NCI-H226 (cell line): ENCODE data around the gene CCDC74A.
"Not testable (repeated sequence)": the region's sequence is repeated elsewhere in the genome, so short reads cannot be mapped to it uniquely, and the experiment has no call there.

Source experiments
- DNase-seq: peaks from one replicate; pipeline ENCODE4 v3.0.0-alpha.2; 2015

The CCDC74A gene

DNA sequence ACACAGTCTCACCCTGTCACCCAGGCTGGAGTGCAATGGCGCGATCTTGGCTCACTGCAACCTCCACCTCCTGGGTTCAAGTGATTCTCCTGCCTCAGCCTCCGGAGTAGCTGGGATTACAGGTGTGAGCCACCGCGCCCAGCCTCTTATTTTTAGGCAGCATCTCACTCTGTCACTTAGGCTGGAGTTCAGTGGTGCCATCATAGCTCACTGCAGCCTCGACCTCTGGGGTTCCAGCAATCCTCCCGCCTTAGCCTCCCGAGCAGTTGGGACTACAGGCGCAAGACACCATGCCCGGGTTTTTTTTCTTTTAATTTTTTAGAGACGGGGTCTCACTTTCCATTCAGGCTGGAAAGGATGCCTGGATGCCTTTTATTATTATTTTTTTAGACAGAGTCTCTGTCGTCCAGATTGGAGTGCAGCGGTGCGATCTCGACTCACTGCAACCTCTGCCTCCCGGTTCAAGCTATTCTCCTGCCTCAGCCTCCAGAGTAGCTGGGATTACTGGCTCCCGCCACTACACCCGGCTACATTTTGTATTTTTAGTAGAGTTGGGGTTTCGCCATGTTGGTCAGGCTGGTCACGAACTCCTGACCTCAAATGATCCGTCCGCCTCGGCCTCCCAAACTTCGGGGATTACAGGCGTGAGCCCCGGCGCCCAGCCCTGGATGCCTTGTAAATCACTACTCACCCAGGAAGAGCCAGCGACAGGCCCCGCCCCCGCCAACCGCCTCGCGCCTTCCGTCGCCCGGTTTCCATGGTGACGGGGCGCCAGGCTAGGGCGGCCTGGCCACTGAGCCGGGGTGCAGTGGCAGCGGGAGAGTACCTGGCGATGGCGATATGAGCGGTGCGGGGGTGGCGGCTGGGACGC is at the start of gene CCDC74A:
Gene CCDC74A, plus strand, starts transcription at position 758 of the 871 bp plus-strand sequence. Its CDS starts 83 bp downstream, at position 841.
- DNase-seq = peak; percentile 16

DNA sequence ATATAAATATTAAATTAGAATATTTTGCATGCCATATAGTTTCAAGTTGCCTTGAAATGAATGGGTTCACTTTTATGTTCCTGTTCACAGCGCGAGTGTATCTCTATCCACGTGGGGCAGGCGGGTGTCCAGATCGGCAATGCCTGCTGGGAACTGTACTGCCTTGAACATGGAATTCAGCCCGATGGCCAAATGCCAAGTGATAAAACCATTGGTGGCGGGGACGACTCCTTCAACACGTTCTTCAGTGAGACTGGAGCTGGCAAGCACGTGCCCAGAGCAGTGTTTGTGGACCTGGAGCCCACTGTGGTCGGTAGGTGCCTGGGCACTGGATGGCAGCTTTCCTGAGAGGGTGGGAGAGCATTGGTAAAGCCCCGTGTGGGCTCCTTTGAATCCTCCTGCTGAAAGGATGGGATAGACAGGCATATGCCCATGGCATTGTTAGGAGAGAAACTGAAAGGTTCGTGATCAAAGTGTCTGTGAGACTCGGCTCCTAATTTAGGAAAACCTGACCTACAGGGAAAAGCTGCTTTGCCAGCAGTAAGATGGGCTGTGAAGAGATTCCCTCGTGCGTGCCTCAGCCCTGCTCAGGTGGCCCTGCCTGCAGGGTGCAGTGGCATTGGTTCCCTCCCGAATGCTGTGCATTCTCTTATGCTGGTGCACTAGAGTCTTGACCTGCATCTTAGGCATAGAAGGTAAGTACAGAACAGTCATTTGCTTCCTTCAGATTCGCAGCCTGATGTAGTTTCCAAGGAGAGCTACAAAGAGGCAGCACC is 49.4 kb upstream of the CCDC74A start:
- DNase-seq = not testable (repeated sequence)

DNA sequence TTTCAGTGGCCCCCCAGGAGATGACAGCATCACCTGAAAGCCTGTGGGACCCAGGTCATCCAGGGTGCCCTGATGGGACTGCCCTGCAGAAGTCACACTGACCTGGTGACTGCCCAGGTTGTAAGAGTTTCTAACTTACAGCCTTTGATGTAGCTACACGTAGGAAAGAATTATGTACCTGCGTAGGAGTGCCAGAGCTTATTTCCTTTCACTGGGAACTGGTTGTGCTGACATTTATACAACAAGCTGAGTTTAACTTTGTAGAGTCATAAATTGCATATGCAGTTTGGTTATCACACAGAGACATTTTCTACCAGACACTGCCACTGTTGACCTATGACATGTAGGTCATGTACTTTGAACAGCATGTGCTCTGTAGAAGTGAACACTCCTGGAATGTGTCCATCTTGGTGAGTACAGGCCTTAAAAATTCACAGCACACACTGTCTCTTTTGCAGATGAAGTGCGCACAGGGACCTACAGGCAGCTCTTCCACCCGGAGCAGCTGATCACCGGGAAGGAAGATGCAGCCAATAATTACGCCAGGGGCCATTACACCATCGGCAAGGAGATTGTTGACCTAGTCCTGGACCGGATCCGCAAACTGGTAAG is 48.7 kb upstream of the CCDC74A start:
- DNase-seq = not testable (repeated sequence)

DNA sequence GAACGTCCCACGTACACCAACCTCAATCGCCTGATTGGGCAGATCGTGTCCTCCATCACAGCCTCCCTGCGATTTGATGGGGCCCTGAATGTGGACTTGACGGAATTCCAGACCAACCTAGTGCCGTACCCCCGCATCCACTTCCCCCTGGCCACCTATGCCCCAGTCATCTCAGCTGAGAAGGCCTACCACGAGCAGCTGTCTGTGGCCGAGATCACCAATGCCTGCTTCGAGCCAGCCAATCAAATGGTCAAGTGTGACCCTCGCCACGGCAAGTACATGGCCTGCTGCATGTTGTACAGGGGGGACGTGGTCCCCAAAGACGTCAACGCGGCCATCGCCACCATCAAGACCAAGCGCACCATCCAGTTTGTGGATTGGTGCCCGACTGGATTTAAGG is 47.3 kb upstream of the CCDC74A start:
- DNase-seq = not testable (repeated sequence)

DNA sequence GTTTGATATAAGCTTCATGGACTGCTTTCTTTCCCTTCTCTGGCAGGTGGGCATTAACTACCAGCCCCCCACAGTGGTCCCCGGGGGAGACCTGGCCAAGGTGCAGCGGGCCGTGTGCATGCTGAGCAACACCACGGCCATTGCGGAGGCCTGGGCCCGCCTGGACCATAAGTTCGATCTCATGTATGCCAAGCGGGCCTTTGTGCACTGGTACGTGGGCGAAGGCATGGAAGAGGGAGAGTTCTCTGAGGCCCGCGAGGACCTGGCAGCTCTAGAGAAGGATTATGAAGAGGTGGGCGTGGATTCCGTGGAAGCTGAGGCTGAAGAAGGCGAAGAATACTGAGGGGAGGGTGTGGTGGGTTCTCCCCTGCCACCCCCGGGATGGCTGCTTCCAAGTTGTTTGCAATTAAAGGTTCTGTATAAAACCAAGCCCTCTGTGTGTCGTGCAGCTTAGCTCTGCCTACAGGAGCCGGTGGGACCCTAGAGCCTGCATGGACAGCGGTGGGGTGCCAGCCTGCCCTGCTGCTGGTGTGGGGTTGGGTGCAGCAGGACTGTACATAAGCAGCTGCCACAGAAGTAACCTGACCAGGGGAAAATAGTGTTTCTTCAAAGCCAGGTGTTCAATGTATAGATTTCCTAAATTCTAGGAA is 45.1 kb upstream of the CCDC74A start:
- DNase-seq = not testable (repeated sequence)

DNA sequence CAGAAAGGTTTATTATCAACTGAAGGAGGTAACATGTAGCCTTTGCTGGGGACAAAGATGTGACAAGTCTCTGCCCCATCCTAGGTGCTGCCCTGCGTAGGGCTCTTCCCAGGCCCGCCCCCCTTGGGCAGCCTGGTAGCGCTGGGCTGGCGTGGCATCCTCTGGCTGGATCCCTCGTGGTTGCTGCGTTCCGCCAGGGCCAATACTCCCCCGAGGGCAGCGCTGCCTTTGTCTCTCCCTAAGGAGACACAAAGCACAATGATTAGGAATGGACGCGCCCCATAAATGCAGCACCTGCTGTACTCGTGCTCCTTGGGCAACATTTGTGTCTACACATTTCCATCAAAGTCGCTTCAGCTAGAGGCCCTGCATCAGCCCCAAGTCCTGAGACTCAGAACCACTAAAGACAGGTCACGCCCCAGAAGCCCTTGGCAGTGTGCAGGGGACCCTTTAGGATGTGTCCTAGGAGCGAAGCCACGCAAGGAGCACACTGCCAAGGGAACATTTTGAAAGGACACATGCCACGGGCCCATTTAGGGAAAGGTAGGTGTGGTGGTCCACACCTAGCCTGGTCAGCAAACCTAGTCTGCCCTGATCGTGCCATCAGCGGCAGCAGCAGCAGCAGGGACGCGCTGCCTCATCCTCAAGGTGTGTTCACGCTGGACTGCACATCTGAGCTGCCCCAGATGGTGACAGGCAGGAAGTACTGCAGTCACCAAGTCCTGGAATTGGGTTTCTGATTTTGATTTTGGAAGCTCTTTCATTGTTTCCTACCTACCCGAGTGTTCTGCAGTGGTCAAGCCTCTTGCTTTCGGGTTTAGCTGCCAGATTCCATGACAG is 43.5 kb upstream of the CCDC74A start:
- DNase-seq = not testable (repeated sequence)

DNA sequence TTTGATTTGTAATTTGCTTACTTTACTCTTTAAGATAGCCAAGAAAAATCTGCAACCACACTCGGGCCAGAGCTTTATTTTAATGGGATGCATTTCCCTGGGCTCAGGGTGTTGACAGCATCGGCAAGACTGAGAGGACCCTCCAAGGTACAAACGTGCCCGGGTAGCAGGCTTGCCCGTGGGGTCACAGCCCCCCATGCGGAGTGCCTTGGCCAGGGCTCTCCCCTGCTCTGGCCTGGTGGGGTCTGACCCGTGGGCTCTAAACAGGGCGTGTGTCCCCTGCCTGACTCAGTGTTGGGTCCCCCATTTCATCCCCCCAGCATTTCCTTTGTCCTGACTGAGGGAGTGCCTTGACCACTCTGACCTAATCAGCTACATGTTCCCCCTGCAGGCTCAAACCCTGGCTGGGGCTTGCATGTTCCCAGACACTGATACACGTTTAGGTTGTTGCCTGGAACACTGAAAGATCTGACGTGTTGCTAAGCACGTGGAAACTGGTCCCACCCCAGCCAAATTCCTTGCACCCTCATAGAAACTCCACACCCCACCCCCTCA is 42.7 kb upstream of the CCDC74A start:
- not testable (repeated sequence) for DNase-seq

DNA sequence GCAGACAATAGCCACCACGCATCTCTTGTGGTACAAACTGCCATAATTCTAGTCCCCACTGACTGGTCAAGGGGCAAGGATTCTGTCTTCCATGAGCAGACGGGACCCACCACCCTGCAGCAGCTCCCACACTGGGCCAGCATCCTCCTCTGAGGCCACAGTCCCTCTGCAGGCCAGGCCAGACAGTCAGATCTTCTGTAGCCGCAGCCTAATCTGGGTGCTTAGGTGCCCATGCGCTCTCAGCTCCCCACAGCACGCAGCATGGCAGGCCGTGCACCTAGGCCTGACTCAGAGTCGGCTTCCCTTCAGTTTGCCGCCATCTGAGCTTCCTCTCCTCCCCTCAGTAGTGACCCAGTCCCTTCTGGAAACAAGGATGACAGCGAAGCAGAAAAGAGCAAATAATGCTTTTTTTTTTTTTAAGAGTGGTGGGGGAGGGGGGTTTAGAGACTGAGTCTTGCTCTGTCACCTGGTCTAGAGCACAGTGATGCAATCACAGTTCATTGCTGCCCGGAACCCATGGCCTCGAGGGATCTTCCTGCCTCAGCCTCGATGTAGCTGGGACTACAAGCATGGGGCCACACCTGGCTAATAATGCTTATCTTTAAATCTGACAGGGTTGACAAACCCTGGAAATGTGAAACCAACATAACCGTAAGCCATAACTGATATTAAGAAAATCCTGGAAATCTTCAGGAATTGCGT is 41.3 kb upstream of the CCDC74A start:
- DNase-seq = not testable (repeated sequence)

DNA sequence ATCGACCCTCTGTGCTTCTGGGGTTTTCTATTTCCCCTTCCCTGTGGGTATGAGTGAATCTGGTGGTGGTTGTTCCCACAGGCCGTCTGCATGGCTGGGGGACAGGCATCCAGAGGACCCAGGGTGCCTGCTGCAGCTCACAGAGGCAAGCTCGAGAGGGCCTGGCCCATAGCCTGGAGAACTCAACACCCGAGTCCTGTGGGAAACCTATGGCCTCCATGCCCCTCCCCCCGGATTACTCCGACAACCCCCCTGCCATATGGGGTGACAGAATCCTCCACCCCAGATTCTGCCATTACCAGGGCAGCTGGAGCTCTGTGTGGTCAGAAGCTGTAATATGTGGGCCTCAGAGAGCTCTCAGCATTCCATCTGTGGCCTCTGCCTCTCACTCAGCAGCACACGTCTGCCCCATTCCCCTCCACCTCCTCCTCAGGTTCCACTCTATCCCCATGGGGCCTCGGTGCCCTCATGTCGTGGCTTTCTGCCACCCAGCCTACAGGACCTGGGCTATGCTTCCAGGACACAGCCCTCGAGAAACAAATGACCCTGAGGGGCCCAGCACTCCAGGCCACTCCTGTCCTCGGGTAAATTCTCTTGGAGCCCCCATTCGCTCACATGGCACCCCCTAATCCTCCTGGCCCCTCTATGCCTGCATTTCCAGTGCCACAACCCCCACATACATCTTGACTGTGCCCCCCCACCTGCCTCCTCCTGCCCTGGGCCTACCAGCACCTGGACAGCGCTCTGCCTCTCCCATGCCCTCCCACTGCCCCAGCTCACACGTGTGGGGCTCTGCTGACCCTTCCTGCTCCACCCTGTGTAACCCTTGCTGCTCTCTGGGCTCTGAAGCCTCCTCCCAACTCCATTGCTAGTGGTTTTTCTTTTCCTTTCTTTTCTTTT is 39.1 kb upstream of the CCDC74A start:
- no peak for DNase-seq

DNA sequence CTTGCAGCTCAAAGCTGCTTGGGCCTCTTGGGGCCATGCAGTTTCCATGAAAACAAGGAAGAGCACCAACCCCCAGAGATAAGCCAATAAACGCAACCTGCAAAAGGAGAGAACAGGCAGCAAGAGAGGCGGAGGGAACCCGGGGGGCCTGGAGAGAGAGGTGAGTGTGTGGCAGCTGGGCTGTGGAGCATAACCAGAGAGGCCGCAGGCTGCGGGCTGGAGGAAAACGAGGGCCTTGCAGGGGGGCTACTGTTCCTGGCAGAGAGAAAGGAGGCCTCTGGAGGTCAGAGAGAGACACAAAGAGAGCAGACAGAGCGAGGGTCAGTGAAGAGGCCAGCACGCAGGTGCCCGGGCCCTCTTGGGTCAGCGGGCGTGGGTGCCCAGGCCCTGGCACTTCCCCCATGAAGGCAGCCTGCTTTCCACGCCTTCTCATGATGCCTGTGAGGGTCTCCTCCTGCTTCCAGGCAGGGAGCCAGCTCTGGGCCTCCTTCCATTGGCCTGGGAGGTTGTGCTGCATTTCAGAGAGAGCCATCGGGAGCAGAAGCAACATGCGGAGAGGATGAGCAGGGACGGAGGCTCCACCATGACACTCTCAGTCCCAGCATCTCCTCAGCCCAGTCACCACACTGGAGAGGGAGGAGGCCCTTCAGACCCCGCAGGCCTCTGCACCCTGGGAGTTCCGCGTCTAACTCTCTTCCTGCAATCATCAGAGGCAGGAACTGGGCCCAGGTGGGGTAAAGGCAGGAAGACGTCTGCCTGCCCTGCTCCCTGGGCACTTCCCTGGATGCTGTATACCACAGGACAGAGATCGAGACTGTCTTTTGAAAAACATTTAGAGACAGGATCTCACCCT is 36.8 kb upstream of the CCDC74A start:
- not testable (repeated sequence) for DNase-seq

DNA sequence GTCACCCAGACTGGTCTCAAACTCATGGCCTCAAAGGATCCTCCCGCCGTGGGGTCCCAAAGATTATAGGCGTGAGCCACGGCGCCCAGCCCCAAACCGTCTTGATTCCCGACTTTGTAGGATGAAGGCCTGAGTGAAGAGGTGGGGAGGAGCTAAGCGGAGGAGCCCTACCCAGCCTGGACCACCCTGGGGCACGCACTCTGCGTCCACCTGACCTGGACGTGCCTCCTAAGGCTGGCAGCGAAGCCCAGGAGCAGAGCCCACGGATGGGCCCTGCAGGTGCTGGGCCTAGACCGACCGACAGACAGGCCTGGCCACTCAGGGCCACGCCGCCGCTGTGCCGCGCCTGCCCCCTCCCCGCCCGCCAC is 36.2 kb upstream of the CCDC74A start:
- DNase-seq = not testable (repeated sequence)

DNA sequence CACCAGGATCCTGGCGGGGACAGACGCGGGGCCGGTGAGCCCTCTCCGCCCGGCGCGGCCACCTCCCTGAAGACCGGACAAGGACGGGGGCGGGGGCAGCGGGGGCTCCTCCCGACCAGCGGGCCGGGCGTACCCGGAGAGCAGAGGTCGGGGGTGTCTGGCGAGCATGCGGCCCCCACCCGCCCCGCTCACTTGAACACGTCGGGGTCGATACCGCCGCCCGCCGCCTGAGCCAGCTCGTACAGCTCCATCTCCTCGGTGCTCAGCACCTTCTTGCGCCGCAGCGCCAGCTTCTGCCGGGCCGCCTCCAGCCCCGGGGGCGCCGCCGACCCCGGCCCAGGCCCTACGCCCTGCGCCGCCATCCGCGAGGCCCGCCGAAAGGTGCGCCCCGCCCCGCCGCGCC is 35.7 kb upstream of the CCDC74A start, which contains the start of gene MZT2A:
Gene MZT2A, minus strand, starts transcription at position 383 of the 403 bp plus-strand sequence. Its CDS starts 21 bp downstream, at position 362.
- DNase-seq = not testable (repeated sequence)

DNA sequence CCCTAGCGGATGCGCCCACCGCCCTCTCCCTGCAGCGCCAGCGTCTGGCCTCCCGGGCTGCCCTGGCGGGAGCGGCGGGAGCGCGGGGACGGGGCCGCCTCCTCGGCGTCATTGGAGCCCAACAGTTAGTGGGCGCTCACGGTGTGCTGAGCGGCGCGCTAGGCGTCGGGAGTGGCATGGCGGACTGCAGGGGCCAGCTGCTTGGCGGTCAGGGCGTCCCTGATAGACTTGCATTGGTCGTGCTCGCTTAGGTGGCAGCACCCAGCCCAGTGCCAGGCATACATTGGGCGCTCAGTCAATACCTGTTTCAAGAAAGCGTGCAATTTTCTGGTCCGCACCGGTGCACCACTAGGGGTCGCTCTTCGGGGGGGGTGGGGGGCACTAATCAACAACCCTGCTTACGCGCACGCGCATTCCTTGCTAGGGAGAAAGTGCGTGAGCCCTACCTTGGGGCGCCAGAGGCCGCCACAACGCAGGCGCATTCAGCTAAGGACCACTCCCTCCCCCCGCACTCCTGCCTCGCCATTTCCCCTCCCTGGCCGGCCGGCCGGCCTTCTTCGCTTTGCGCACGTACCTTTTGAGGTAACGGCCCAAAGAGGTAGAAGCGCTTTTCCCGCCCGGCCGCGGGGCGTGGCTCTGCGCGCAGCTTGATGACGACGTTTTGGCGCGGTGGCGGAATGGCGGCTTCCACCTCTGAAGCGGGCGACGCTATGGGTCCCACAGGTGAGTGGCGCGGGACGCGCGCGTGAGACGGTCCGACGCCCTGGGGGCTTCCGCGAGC is 35.1 kb upstream of the CCDC74A start:
- DNase-seq = peak; percentile 98

DNA sequence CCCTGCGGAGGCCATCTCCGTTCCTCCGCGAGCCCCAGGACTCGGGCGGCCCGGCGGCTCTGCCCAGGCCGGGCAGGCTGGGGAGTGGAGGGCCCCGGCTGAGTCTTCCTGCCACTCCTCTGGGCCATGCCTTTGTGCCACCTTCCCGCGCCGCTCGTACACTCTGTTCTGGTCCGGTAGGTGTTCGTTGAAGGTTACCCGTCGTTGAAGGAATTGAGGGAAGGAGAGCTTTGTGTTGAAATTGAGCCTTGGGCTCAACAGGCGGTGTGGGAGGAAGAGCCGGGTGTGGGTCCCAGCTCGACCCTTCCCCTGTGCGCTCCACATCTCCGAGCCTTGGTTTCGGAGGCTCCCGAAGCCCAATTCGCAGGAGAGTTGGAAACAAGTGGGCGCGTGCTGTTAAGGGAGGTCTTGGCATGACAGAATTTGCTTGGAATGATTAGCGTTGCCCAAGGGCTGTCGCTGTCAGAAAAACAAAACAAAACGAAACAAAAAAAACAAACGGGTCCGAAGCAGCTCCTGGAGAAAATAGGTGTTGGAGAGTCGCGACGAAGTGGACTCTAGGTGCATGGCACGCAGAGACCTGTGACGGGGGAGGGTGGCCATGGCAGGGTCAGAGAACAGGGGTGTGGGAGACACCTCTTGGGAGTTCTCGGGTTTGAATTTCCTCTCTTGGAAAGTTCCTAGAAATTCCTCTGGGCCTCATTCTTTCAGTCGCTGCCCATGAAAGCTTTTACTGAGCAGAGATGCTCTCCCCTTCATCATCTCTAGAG is 34.3 kb upstream of the CCDC74A start:
- no peak for DNase-seq

DNA sequence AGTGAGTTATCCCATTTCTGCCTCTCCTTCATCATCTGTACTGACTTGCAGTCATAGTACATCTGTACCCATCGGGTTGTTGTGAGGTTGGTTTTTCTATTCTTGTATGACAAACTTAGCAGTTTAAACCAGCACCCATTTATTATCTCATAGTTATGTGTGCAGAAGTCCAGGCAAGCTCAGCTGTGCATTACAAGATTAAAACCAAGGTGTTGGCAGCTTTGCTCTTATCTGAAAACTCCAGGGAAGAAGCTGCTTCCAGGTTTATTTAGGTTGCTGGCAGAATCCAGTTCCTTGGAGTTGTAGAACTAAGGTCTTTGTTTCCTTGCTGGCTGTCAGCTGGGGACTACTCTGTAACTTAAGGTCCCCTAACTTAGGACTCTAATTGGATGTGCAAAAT is 32.2 kb upstream of the CCDC74A start:
- DNase-seq = not testable (repeated sequence)

DNA sequence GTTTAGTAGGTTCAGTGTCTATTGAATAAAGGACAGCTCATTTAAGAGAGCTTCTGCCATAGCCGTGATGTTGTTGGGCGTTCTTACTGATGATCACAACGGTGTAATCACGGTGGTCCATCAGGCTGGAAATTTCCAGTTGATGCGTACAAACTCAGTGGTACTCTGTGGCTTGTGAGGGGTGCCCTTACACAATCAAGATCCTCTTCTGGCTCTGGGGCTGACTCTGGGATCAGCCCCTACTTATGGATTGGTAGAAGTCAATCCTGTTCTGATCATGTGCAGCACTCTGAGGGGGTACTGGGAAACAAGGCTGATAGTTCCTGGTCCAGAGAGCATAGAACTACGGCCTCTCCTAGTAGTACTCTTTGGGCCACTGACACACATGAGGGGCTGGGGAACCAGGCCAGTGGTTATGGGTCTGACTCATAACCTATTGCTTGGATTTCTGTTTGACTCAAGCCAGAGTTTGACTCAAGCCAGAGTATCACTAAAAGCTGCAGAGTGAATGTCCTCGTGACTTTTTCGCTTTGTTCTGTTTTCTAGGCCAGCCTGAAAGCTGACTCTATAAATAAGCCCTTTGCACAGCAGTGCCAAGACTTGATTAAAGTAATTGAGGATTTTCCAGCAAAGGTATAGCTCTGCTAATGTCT is 29.2 kb upstream of the CCDC74A start:
- DNase-seq = not testable (repeated sequence)
